Globus pallidus (tissue), 1 donor: ENCODE measurements around the gene CHST3.
"Not testable (repeated sequence)": the region's sequence is repeated elsewhere in the genome, so short reads cannot be mapped to it uniquely, and the experiment has no call there.

Experiments used
- DNase-seq: peaks from one replicate; pipeline ENCODE4 v3.0.0-alpha.2; 2015; ENCODE audit warnings: low spot score

Gene CHST3

GRCh38 chr10:71988895-71989294 lies 24.7 kb downstream of the CHST3 start:
- DNase-seq, result not testable (repeated sequence)

GRCh38 chr10:71989661-71990454 lies 25.7 kb downstream of the CHST3 start:
- DNase-seq, result peak; percentile 28

DNA sequence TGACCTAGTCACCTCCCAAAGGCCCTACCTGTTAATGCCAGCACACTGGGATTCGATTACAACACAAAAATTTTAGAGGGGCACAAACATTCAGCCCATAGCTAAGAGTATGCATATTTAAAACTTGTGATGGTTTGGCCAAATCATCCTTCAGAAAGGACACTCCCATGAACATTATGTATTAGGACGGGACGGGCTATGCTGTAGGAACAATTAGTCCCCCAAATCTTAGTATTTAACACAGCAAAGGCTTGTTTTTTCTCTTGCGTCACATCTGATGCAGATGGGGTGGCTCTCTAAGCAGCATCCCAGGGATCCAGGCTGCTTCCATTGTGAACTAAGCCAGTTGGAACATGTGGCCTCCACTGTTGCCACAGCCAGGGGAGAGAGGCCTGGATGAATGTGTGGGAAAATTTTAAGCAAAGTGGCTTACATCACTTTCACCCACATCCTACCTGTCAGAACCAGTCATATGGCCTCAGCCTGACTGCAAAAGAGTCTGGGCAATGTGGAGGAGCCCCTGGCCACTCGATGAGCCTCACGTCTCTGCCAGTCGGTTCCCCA lies 26.6 kb downstream of the CHST3 start:
- peak; percentile 78 for DNase-seq

DNA sequence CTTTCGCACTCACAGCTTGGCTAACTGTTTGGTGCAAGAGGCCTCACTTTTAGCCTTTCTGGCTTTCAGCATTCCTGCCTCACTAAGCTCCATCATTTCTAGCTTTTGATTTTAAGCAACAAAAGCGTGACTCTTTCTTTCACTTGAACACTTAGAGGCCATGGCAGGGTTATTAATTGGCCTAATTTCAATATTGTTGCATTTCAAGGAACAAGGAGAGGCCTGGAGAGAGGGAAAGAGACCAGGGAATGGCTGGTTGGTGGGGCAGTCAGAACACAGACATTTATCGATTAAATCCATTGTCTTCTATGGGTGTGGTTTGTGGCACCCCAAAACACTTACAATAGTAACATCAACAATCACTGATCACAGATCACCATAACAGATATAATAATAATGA lies 31.3 kb downstream of the CHST3 start:
- no peak for DNase-seq

GRCh38 chr10:71995887-71996575 lies 31.8 kb downstream of the CHST3 start:
- DNase-seq, result no peak

DNA sequence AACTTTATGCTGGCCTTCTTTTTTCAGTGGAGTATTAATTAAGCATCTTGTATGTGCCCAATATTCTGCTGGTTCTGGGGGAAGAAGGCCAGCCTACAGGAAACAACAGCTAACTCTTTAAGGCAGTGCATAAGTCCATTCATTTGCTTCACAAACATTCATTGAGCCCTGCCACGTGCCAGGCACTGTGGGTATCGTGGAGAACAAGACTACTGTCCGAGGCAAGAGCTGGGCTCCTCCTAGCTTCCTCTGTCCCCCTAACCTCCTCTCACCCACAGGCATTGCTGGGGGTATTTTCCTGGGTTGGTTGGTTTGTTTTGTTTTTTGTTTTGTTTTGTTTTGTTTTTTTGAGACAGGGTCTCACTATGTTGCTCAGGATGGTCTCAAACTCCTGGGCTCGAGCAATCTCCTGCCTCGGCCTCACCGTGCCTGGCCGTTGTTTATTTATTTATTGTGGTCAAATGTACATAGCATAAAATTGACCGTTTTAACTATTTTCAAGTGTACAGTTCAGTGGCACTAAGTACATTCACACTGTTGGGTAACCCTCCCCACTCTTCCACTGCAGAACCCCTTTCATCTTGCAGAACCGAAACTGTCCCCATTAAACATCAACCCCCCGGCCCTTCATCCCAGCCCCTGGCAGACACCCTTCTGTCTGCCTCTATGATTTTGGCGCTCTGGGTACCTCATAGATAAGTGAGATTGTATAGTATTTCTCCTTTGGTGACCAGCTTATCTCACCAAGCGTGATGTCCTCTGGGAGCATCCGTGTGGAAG lies 32.6 kb downstream of the CHST3 start:
- peak; percentile 91 for DNase-seq

- no peak for DNase-seq
Observed at GRCh38 chr10:71998119-71998839, 34.1 kb downstream of the CHST3 start.

- DNase-seq, result no peak
Observed at GRCh38 chr10:71998840-71999194, 34.6 kb downstream of the CHST3 start.

DNA sequence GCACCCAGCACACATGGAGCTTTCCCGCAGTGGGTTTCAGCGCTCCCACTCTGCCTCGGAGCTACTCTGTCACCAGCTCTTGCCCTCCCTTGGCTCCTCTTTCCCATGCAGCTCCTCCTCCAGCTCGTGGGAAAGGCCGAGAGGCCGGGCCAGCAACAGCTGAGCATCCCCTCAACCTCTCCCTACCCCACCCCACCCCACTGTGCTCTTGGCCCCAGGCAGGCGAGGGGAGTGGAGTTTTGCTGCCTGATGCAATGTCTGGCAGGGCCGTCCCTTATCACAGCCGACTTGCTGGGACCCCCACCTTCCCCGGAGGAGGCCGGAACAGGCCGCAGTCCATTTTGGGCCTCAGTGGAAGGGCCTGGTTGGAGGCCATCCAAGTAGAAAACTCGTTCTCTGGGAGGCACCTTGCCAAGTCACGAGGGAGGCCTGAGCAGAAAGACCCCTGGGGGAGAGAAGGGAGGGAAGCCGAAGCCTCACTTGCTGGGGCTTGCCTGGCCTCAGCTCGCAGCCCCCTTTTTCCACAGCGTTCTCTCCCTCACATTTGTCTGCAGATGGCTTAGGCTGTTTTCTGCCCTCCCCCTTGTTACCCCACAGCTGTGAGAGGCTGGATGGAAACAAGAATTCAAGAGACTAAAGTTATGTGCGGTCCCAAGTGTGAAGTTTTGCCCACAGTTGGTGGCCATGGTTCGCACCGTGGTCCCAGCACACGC lies 35.3 kb downstream of the CHST3 start:
- DNase-seq, result peak; percentile 92

GRCh38 chr10:72000073-72001032 lies 36.2 kb downstream of the CHST3 start:
- DNase-seq, result no peak

- DNase-seq, result no peak
Observed at GRCh38 chr10:72001033-72001395, 36.8 kb downstream of the CHST3 start.

- DNase-seq, result no peak
Observed at GRCh38 chr10:72002354-72003295, 38.4 kb downstream of the CHST3 start.

DNA sequence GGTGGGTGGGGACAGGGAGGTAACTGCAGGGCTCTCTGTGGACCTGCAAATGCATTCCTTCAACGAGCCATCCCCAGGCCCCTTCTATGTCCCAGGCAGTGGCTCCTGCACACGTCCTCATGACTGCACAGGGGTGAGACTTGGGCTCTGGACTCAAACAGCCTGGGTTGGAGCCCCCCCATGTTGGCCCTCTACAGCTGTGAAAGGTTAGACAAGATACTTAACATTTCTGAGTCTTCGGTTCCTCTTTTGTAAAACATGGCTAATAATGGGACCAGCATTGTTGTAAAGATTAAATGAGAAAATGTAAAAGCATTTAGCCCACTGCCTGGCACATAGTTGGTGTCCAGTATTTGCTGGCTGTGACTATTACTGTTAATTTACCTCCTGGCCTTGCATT lies 41.8 kb downstream of the CHST3 start:
- DNase-seq, result no peak

DNA sequence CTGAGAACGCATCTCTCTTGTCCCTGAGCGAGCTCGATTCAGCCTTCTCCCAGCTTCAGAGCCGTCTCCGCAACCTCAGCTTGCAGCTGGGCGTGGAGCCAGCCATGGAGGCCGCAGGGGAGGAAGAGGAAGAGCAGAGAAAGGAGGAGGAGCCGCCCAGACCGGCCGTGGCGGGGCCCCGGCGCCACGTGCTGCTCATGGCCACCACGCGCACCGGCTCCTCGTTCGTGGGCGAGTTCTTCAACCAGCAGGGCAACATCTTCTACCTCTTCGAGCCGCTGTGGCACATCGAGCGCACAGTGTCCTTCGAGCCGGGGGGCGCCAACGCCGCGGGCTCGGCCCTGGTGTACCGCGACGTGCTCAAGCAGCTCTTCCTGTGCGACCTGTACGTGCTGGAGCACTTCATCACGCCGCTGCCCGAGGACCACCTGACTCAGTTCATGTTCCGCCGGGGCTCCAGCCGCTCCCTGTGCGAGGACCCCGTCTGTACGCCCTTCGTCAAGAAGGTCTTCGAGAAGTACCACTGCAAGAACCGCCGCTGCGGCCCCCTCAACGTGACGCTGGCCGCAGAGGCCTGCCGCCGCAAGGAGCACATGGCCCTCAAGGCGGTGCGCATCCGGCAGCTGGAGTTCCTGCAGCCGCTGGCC lies 43.2 kb downstream of the CHST3 start:
- peak; percentile 74 for DNase-seq

DNA sequence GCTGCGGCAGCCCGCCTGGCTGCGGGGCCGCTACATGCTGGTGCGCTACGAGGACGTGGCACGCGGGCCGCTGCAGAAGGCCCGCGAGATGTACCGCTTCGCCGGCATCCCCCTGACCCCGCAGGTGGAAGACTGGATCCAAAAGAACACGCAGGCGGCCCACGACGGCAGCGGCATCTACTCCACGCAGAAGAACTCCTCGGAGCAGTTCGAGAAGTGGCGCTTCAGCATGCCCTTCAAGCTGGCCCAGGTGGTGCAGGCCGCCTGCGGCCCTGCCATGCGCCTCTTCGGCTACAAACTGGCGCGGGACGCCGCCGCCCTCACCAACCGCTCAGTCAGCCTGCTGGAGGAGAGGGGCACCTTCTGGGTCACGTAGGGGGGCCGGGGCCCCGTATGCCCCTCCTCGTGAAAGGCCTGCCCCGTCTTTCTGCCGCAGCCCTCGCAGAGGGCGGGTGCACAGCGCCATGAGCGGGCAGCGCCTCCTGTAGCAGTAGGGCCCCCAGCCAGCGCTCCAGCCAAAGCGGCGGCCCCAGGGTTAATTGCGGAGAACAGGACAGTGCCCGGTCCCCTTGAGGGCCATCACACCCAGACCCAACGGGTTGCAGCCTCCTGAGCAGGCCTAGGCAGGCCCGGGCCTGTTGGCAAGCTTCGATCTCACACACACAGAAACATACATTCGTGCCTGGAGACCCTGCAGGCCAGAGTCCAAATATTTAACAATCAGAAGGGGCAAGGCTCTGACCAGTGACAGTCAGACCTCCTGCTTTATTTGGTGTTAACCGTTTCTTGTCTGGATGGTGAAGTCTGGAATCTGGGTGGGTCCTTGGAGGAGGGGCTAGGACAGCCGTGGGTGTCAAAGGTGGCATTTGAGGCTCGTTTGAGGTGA lies 44.1 kb downstream of the CHST3 start:
- DNase-seq, result no peak

DNA sequence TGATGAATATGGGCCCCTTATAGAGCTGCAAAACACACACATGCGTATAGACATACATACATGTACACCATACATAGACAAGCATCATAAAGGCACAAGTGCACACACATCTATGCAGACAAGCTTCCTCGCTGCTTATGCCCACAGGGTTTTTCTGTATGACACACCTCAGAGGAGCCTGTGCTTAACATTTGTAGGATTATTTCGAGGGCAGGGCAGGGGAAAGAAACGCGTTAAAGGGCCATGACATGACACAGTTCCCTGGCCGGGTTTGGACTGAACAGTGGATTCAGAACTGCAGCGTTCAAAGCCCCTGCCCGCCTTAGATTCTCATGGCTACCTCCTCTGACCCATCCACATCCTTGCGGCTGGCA lies 44.8 kb downstream of the CHST3 start:
- no peak for DNase-seq

DNA sequence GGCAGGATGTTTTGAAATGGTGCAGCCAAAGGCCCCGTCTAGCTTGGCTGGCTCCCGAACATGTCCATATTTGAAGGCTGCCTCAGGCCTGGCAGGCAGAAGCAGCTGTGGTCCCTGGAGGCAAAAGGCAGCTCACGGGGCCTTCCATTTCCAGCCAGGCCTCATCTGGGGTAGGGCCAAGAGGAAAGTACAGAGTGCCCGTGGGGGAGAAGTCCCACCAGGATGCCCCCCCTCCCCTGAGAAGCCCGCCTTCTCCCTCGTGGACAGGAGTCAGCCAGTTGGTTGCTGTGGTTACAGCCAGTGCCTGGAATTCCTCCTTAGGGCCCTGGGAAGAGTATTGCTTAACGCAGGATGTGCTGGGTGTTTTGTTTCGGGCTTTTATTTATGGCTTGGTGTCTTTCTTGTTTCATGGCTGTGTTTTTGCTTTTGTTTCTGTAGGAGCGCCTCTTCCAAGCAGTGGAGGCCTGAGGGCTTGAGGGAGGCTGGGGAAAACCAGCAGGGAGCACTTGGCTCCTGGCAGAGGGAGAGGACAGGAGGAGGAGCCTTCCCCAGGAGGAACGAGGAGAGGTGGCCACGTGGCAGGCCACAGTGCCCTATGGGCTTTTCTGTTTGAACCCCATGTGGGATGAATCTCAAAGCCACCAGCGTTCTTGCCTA lies 45.4 kb downstream of the CHST3 start:
- DNase-seq, result peak; percentile 82
